Heart left ventricle (tissue), 16 donors: ENCODE results near the gene PRDM4. TPM values are rescaled to one million over a fixed set of nuclear protein-coding genes. Genes with fewer than 3 reads are reported as not detected.

ENCODE experiments used
- ATAC-seq, 4 donors: fragments of 200-7000 bp; cut with Tn5 transposase; one replicate each; pipeline ENCODE4 v1.9.1; 2020 to 2022; ENCODE audit warnings: moderate library complexity in 4 of 4, mild to moderate bottlenecking in 3 of 4, moderate number of reproducible peaks in 1 of 4
- DNase-seq, 5 donors: peaks; one replicate each; pipeline ENCODE4 v3.0.0-alpha.2; 2020
- H3K27ac ChIP-seq, 12 donors: fragments of 200-600 bp; sonication (generic) in 4 of 12; one replicate each; pipeline versions ENCODE4 v1.5.0 to v1.8.0; 2016 to 2022; ENCODE audit warnings: mild to moderate bottlenecking in 2 of 12
- H3K27me3 ChIP-seq, 9 donors: fragments of 200-600 bp; sonication (generic) in 2 of 9; one replicate each; pipeline versions ENCODE4 v1.5.1 to v1.8.0; 2016 to 2022; ENCODE audit warnings: mild to moderate bottlenecking in 3 of 9
- H3K36me3 ChIP-seq, 9 donors: fragments of 200-600 bp; sonication (generic) in 2 of 9; one replicate each; pipeline versions ENCODE4 v1.5.0 to v1.8.0; 2018 to 2022; ENCODE audit warnings: mild to moderate bottlenecking in 2 of 9
- H3K4me1 ChIP-seq, 12 donors: fragments of 200-600 bp; sonication (generic) in 4 of 12; one replicate each; pipeline versions ENCODE4 v1.5.0 to v1.8.0; 2016 to 2022; ENCODE audit warnings: mild to moderate bottlenecking in 3 of 12
- H3K4me3 ChIP-seq, 12 donors: fragments of 200-600 bp; sonication (generic) in 4 of 12; one replicate each; pipeline versions ENCODE4 v1.5.0 to v1.8.0; 2017 to 2022; ENCODE audit warnings: mild to moderate bottlenecking in 9 of 12, moderate library complexity in 4 of 12
- H3K9me3 ChIP-seq, 12 donors: fragments of 200-600 bp; sonication (generic) in 4 of 12; one replicate each; pipeline versions ENCODE4 v1.5.0 to v1.8.0; 2016 to 2022; ENCODE audit warnings: mild to moderate bottlenecking in 1 of 12
- POLR2A ChIP-seq, 2 donors: fragments of 450-650 bp; IDR thresholded peaks; one replicate each; pipeline ENCODE4 v1.6.1; 2017; ENCODE audit warnings: antibody characterized with exemption in 2 of 2, mild to moderate bottlenecking in 2 of 2, moderate library complexity in 2 of 2
- WGBS, 4 donors: extraction: QIAGEN DNeasy Blood & Tissue Kit in 2 of 4; methylation state at CpG; one replicate each; pipeline versions ENCODE4 v1.1.5 to v1.1.7; 2013 to 2018; 5-methylcytosine and 5-hydroxymethylcytosine counted together
- intact Hi-C, 10 donors: fragments of 100-400 bp; cut with DNase I; formaldehyde crosslinking; loops; one replicate each; pipeline versions ENCODE4 v1.11.1 to v1.14.2; 2022
- polyA plus RNA-seq, 2 donors: library from polyadenylated mRNA; stranded (reverse); fragments of 200-250 nt; gene quantifications; one replicate each; pipeline ENCODE4 v1.2.3, GENCODE V29; 2013
- total RNA-seq, 9 donors: library from RNA; depleted of rRNA in 2 of 9; stranded (reverse); fragments of >200 nt in 2 of 9; fragmentation: NEBNext Ultra II Directional in 3 of 9; extraction: Animal tissue kit (Norgen Biotek cat#: 25700) in 3 of 9; gene quantifications; one replicate each; pipeline versions ENCODE4 v1.1.0 to v1.2.4, GENCODE V29; 2016 to 2023
- TF ChIP-seq, protein P1 (sequence below), 12 donors: fragments of 200-600 bp; sonication (generic) in 4 of 12; IDR thresholded peaks; one replicate each; pipeline versions ENCODE4 v1.5.0 to v1.8.0; 2018 to 2022; ENCODE audit warnings: antibody characterized with exemption in 12 of 12, mild to moderate bottlenecking in 5 of 12
- donor health status: ischemic (EF 13 %, LVEDD 7.1; RV severe dilation, severe dysfunction).
- donor health status: healthy with polysubstance abuse.
- donor health status: DM: no; HTN: yes; CAD: no.
- donor health status: DM: no; HTN: no; CAD: no.
- donor health status: ischemic (EF 25% LVEDD 6.9; RV normal size, moderate dysfunction).
- donor health status: ischemic (EF 25% LVEDD 5.7; RV mildly dilated, moderate dysfunction).
- donor health status: healthy.
- donor health status: DM: yes; HTN: yes; CAD: no.
- donor health status: ischemic (EF 35%, LVEDD 5.7; RV mildly dilated, moderate dysfunction).
- donor health status: nonischemic (EF 11% LVEDD 7.7; RV severe dilation, severe dysfunction).
- donor health status: DM: yes; HTN: yes; CAD: no.
- donor health status: PGD.
- donor health status: ischemic (EF 29% LVEDD 5.4; RV normal size, mild dysfunction).
- donor health status: nonischemic (EF 23%, LVEDD 6.1; RV moderate dilation, normal function).

The PRDM4 gene
- total and polyA plus RNA-seq, 11 donors, result 5.3 to 24.6 (median 15.0) TPM

DNA sequence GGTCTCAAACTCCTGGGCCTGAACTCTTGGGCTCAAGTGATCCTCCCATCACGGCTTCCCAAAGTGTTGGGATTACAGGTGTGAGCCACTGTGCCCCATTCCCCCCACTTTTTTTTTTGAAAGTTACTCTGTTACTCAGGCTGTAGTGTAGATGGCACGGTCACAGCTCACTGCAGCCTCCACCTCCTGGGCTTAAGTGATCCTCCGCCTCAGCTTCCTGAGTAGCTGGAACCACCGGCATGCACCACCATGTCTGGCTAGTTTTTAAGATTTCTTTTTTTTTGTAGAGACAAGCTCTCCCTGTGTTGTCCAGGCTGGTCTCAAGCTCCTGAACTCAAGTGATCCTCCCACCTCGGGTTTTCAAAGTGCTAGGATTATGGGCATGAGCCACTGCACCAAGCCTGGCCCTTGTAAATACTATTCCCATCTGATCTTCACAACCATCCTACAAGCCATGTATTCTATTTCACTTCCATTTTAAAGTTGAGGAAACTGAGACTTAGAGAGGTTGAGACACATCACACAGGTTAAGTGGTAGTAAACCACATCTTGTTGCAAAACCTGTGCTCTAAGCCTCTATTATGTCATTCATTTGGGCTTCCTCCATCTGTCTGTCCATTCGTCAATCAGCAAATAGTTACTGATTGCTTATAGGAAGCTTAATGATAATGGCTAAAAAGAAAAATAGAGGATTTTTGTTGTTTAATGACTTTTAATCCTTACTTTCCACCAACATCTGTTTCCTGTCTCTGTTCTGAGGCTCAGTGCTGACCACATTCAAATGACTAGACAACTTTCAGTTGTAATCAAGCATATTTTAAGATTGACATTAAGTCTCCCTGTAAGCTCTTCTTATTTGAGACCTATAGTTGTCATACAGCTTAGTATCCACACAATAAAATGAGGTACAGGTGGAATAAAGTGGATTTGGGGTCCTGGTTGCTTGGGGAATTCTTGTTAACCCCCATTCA is 22.8 kb upstream of the PRDM4 start:
- H3K27me3 ChIP-seq, result peaks cover 0 to 4% (median 0%) of the 10 kb centered on the region in 9 donors
- no peak for DNase-seq
- H3K9me3 ChIP-seq, result no peaks in the 10 kb centered on the region
- no peak overlapping the region for H3K27ac ChIP-seq
- H3K4me3 ChIP-seq, result no peak overlapping the region
- WGBS, 4 donors, result 63 to 77% (median 71%) methylated on average over 6 of the region's 6 CpGs
- H3K4me1 ChIP-seq, result peaks cover 0 to 17% (median 0%) of the 10 kb centered on the region in 12 donors
- no peak for ATAC-seq
- TF ChIP-seq, protein P1, sequence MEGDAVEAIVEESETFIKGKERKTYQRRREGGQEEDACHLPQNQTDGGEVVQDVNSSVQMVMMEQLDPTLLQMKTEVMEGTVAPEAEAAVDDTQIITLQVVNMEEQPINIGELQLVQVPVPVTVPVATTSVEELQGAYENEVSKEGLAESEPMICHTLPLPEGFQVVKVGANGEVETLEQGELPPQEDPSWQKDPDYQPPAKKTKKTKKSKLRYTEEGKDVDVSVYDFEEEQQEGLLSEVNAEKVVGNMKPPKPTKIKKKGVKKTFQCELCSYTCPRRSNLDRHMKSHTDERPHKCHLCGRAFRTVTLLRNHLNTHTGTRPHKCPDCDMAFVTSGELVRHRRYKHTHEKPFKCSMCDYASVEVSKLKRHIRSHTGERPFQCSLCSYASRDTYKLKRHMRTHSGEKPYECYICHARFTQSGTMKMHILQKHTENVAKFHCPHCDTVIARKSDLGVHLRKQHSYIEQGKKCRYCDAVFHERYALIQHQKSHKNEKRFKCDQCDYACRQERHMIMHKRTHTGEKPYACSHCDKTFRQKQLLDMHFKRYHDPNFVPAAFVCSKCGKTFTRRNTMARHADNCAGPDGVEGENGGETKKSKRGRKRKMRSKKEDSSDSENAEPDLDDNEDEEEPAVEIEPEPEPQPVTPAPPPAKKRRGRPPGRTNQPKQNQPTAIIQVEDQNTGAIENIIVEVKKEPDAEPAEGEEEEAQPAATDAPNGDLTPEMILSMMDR (IDR thresholded peaks at IDR 0.05), result no peak
- no peak for TF ChIP-seq POLR2A (IDR thresholded peaks at IDR 0.05)
- intact Hi-C loops, result no loop called here
- no peaks in the 10 kb centered on the region for H3K36me3 ChIP-seq

DNA sequence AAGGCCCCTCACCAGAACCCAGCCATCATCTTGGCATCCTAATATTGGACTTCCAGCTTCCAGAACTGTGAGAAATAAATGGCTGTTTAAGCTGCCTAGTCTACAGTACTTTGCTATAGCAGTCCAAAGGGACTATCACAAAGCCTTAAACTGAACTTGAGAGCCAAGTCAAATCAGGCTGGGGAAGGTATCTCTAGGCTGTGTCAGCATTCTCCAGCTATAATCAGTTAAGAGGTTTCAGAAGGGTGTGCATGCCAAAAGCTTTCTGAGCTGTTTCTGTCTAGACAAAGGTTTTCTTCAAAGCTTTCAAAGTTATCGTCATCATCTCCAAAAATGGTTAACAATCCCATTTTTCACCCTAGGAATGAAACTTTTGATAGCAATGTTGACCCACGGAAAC is 21.1 kb upstream of the PRDM4 start:
- Histone ChIP-seq H3K4me3 (no peak overlapping the region), H3K27me3 (peaks cover 0 to 18% (median 0%) of the 10 kb centered on the region in 9 donors), H3K4me1 (peaks cover 0 to 18% (median 0%) of the 10 kb centered on the region in 12 donors), H3K36me3 (no peaks in the 10 kb centered on the region), H3K27ac (no peak overlapping the region), H3K9me3 (no peaks in the 10 kb centered on the region)
- ATAC-seq, result no peak
- WGBS, 4 donors, result 44 to 82% (median 64%) methylated on average over 2 of the region's 2 CpGs
- no peak for TF ChIP-seq POLR2A (IDR thresholded peaks at IDR 0.05)
- DNase-seq, result no peak
- intact Hi-C loops, result no loop called here

DNA sequence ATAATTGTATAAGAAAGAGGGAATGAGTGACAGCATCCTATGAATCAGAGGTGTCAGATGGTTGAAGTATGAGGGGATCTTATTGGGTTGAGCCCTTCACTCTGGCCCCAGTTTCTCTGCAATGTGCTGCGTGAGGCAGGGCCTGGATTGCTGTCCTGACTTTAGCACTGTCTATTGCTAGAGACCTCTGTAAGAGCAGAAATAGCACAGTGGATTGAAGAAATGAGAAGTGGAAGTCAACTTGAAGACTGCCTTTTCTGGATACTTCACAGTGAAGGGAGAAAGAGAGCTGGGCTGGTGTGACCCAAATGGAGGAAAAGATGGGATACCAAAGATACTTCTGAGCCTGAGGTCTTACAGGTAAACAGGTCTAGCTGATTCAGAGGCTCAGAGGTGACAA is 19.4 kb upstream of the PRDM4 start:
- no peak for TF ChIP-seq POLR2A (IDR thresholded peaks at IDR 0.05)
- TF ChIP-seq, protein P1 (IDR thresholded peaks at IDR 0.05), result no peak
- H3K4me1 ChIP-seq, result peaks cover 0 to 21% (median 0%) of the 10 kb centered on the region in 12 donors
- WGBS, 4 donors, result 0 to 87% (median 56%) methylated on average over 1 of the region's 1 CpG
- no peak overlapping the region for H3K4me3 ChIP-seq
- H3K9me3 ChIP-seq, result no peaks in the 10 kb centered on the region
- peaks cover 9 to 36% (median 11%) of the 10 kb centered on the region in 9 donors for H3K27me3 ChIP-seq
- no peaks in the 10 kb centered on the region for H3K36me3 ChIP-seq
- intact Hi-C loops, result no loop called here
- DNase-seq (no peak), ATAC-seq (peak in 1 of 4 donors; percentile 42)
- peak overlapping the region in 1 of 12 donors; percentile 84 for H3K27ac ChIP-seq

DNA sequence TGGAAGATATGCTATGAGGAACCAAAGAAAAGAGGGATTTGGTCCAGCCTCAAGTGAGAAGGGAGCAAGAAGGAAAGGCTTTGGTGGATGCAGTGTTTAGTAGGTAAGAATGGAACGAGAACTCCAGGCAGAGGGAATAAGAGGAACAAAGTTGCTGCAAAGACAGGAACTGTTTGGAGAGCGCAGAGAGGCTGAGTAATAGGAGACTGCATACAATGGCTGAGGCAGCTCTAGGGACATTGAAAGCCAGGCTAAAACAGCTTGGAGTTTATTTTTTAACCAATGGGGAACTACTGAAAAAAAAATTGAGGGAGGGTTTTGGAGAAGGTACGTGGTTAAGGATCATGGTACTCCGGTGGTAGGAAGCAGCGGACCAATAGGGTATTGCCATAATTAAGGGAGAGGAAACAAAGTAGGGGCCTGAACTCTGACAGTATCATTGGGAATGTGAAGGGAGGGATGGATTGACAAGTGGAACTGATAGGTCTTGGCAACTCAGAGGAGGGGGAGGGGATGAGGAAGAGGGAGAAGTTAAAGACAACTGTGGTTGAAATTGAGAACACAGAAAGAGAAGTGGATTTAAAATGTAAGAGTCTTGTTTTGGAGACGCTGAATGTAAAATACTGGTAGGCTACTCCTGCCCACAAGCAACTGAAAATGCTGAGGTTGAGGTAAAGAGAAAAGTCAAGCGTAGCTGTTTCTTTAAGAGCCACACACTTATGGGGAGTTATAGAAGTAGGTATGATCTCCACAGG is 18.3 kb upstream of the PRDM4 start:
- Histone ChIP-seq H3K27ac (peak overlapping the region in 1 of 12 donors; percentile 84), H3K36me3 (no peaks in the 10 kb centered on the region), H3K9me3 (no peaks in the 10 kb centered on the region), H3K27me3 (peaks cover 13 to 46% (median 20%) of the 10 kb centered on the region in 9 donors), H3K4me1 (peaks cover 0 to 26% (median 0%) of the 10 kb centered on the region in 12 donors), H3K4me3 (peak overlapping the region in 1 of 12 donors; percentile 8)
- intact Hi-C loops, result loop anchor here in 1 of 10 donors (10.0 kb wide), 1 partner anchor 406 kb away; no protein-coding TSS in a partner anchor
- 74 to 76% (median 74%) methylated on average over 7 of the region's 7 CpGs for WGBS, 4 donors
- DNase-seq, result peak in 1 of 5 donors; percentile 32
- TF ChIP-seq POLR2A (IDR thresholded peaks at IDR 0.05), result no peak
- ATAC-seq, result peak; percentile 50 to 61 (median 52)
